ENCODE data around the gene SYN1. TPM values are rescaled to one million over a fixed set of nuclear protein-coding genes. Genes with fewer than 3 reads are reported as not detected.

The SYN1 gene
- total and polyA plus RNA-seq, 10 donors = 0.10 to 1.2 (median 0.61) TPM

GRCh38 chrX:47581731-47582647, 37.7 kb downstream of the SYN1 start, which contains the start of gene TIMP1:
TIMP1 (plus strand) TSS chrX:47582436; CDS start chrX:47583416, 980 bp downstream.
- peaks cover 0 to 3% (median 0%) of the 10 kb centered on the region in 7 donors for H3K27me3 ChIP-seq (replicated peaks in 1 of 7)
- peaks cover 0 to 33% (median 8%) of the 10 kb centered on the region in 6 donors for H3K4me1 ChIP-seq
- H3K9me3 ChIP-seq = no peaks in the 10 kb centered on the region
- 5 to 30% (median 9%) methylated on average over 12 to 28 of the region's 28 CpGs for WGBS, 5 donors
- peak within 1 kb of the TSS; percentile 4 to 68 (median 31) for H3K4me3 ChIP-seq
- H3K36me3 ChIP-seq = peaks cover 0 to 24% (median 1%) of the 10 kb centered on the region in 6 donors
- DNase-seq = peak; percentile 94
- intact Hi-C loops (cut with DNase I; ENCODE audit: low total_unique reads) = no loop called here
- TF ChIP-seq POLR2AphosphoS5 (IDR thresholded peaks at IDR 0.05) (peak; percentile 78 to 86 (median 84)), POLR2A (IDR thresholded peaks at IDR 0.05) (no peak)
- H3K27ac ChIP-seq = peak within 1 kb of the TSS; percentile 29 to 89 (median 80)

DNA sequence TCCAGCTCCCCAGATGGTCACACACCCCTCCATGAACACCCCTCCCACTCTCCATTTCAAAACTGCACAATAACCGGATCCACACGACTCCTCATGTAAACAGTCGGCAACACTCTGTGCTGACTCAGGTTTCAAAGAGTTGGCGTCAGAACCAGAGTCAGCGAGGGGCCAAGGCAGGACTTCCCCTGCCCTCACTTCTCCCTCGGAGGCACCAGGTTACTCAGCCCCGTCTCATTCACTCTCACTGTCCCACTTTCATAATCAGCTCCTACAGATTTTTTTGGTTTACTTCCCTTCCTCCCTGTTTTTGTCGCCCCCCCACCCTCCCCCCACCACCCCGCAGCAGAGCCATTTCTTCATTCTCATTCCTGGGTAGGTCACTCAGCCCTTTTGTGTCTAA, 40.1 kb downstream of the SYN1 start:
- peaks cover 0 to 6% (median under 1%) of the 10 kb centered on the region in 7 donors for H3K27me3 ChIP-seq (replicated peaks in 1 of 7)
- no peak overlapping the region for H3K4me3 ChIP-seq
- H3K9me3 ChIP-seq = no peaks in the 10 kb centered on the region
- WGBS, 5 donors = 22 to 57% (median 48%) methylated on average over 8 to 9 of the region's 9 CpGs
- H3K4me1 ChIP-seq = peaks cover 0 to 33% (median 8%) of the 10 kb centered on the region in 6 donors
- peaks cover 0 to 2% (median 0%) of the 10 kb centered on the region in 6 donors for H3K36me3 ChIP-seq
- no peak for TF ChIP-seq POLR2A (IDR thresholded peaks at IDR 0.05)
- TF ChIP-seq POLR2AphosphoS5 (IDR thresholded peaks at IDR 0.05) = peak in 2 of 3 donors; percentile 10 to 60
- TF ChIP-seq, protein P1, sequence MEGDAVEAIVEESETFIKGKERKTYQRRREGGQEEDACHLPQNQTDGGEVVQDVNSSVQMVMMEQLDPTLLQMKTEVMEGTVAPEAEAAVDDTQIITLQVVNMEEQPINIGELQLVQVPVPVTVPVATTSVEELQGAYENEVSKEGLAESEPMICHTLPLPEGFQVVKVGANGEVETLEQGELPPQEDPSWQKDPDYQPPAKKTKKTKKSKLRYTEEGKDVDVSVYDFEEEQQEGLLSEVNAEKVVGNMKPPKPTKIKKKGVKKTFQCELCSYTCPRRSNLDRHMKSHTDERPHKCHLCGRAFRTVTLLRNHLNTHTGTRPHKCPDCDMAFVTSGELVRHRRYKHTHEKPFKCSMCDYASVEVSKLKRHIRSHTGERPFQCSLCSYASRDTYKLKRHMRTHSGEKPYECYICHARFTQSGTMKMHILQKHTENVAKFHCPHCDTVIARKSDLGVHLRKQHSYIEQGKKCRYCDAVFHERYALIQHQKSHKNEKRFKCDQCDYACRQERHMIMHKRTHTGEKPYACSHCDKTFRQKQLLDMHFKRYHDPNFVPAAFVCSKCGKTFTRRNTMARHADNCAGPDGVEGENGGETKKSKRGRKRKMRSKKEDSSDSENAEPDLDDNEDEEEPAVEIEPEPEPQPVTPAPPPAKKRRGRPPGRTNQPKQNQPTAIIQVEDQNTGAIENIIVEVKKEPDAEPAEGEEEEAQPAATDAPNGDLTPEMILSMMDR (IDR thresholded peaks at IDR 0.05 in 8 of 11, conservative IDR thresholded peaks at IDR 0.05 in 3 of 11) = no peak
- H3K27ac ChIP-seq = peak overlapping the region in 3 of 8 donors; percentile 64 to 73 (median 67)
- intact Hi-C loops (cut with DNase I; ENCODE audit: low total_unique reads) = no loop called here
- DNase-seq = no peak

DNA sequence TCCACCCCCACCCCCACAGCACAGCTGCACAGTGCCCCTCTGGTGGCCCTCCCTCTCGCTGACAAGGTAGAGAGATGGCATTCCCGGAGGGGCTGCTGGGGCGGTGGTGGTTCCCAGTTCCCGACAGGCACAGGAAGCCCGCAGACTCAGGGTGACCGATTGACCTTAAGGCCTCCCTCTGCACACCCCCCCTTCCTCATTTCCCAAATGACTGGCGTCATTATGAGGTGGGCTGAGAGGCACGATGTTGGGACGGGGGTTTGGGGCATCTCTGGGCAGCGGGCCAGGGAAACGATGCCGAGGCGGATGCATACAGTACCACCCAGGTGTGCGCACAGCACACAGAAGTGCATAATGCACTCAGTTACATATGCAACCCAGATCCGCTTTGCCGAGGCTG, 41.0 kb downstream of the SYN1 start:
- peaks cover 0 to 41% (median 12%) of the 10 kb centered on the region in 6 donors for H3K4me1 ChIP-seq
- peak overlapping the region in 2 of 8 donors; percentile 64 to 73 for H3K27ac ChIP-seq
- WGBS, 5 donors = 35 to 84% (median 46%) methylated on average over 9 to 16 of the region's 16 CpGs
- H3K36me3 ChIP-seq = no peaks in the 10 kb centered on the region
- DNase-seq = no peak
- H3K9me3 ChIP-seq = no peaks in the 10 kb centered on the region
- intact Hi-C loops (cut with DNase I; ENCODE audit: low total_unique reads) = no loop called here
- H3K4me3 ChIP-seq = no peak overlapping the region
- H3K27me3 ChIP-seq (replicated peaks in 1 of 7) = peaks cover 0 to 15% (median 8%) of the 10 kb centered on the region in 7 donors
- TF ChIP-seq POLR2A (IDR thresholded peaks at IDR 0.05) (no peak), POLR2AphosphoS5 (IDR thresholded peaks at IDR 0.05) (peak in 2 of 3 donors; percentile 36 to 40)
- TF ChIP-seq, protein P1 (IDR thresholded peaks at IDR 0.05 in 8 of 11, conservative IDR thresholded peaks at IDR 0.05 in 3 of 11) = no peak

DNA sequence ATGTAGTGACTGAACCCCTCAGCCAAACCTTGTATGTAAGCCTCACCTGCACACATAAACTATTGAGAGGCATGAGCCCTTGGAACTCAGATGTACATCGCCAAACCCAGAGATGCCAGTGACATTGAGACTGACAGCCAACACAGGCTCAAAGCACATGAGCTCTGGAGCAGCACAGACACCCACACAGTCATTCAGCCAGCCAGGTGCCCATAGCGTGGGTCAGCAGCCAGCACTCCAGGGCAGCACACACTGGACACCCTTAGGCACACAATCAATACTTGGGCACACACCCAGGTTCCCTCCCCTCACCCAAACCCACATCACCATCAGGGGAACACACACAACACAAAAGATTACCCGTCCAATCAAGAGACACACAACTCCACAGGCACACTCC, 41.8 kb downstream of the SYN1 start:
- Histone ChIP-seq H3K27me3 (replicated peaks in 1 of 7) (peaks cover 0 to 23% (median 8%) of the 10 kb centered on the region in 7 donors), H3K4me3 (no peak overlapping the region), H3K27ac (no peak overlapping the region), H3K36me3 (no peaks in the 10 kb centered on the region), H3K4me1 (peaks cover 0 to 43% (median 14%) of the 10 kb centered on the region in 6 donors), H3K9me3 (no peaks in the 10 kb centered on the region)
- no peak for DNase-seq
- 59 to 100% (median 83%) methylated on average over 2 to 3 of the region's 3 CpGs for WGBS, 5 donors
- intact Hi-C loops (cut with DNase I; ENCODE audit: low total_unique reads) = no loop called here
- TF ChIP-seq, protein P1 (IDR thresholded peaks at IDR 0.05 in 8 of 11, conservative IDR thresholded peaks at IDR 0.05 in 3 of 11) = no peak
- TF ChIP-seq POLR2A (IDR thresholded peaks at IDR 0.05) = no peak
- no peak for TF ChIP-seq POLR2AphosphoS5 (IDR thresholded peaks at IDR 0.05)
